ENCODE results near the gene LYL1.

LYL1 gene

GRCh38 chr19:13098277-13099072 lies 4.2 kb downstream of the LYL1 start:
- H3K27ac ChIP-seq (ENCODE audit: low read depth, low read length) = peak overlapping the region; percentile 87
- no peaks in the 10 kb centered on the region for H3K36me3 ChIP-seq (ENCODE audit: control insufficient read depth, insufficient read depth, low read length)
- peaks cover 14% of the 10 kb centered on the region for H3K4me1 ChIP-seq (ENCODE audit: control insufficient read depth, insufficient read depth, low read length)
- no peak overlapping the region for H3K9ac ChIP-seq (ENCODE audit: low read length)
- H3K4me3 ChIP-seq (ENCODE audit: low read length) = peak overlapping the region; percentile 72
- H3K27me3 ChIP-seq (ENCODE audit: control insufficient read depth, insufficient read depth, low read length) = no peaks in the 10 kb centered on the region

DNA sequence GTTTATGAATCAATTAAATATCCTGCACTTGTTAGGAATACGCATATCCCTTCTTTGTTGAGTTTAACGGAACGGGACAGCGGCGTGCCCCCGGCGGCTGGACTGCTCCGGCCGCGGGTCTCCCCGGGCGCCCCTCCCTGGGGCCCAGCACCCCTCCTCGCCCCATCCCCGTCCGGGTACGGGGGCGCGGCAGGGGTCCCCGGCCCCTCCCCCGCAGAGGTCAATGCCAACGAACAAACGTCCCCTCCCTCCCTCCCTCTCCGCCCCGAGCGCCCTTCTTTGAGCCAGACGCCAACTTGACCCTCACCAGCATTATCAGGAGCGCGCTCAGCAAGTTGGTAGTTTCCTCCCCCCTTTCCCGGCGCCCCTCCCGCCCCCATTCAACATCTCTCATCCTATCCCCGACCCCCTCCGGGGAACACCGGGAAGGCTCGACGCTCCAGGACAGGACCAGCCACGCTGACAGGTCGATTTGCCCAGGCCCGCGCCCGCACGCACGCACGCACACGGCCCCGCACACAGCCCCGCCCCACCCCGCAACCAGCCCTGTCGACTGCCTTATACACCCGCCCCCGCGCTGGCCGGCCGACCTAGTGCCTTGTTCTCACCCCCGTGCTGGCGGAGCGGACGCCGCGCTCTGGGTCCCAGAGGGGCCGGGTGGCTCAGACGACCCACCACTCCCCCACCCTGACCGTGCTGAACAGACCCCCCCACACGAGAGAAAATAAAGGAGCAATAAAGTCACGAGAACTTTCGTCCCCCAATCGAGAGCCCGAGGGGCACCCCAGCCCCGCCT lies 5.0 kb downstream of the LYL1 start:
- Histone ChIP-seq H3K9ac (ENCODE audit: low read length) (no peak overlapping the region), H3K4me1 (ENCODE audit: control insufficient read depth, insufficient read depth, low read length) (peaks cover 18% of the 10 kb centered on the region), H3K27me3 (ENCODE audit: control insufficient read depth, insufficient read depth, low read length) (no peaks in the 10 kb centered on the region), H3K27ac (ENCODE audit: low read depth, low read length) (peak overlapping the region; percentile 87), H3K4me3 (ENCODE audit: low read length) (no peak overlapping the region), H3K36me3 (ENCODE audit: control insufficient read depth, insufficient read depth, low read length) (no peaks in the 10 kb centered on the region)

DNA sequence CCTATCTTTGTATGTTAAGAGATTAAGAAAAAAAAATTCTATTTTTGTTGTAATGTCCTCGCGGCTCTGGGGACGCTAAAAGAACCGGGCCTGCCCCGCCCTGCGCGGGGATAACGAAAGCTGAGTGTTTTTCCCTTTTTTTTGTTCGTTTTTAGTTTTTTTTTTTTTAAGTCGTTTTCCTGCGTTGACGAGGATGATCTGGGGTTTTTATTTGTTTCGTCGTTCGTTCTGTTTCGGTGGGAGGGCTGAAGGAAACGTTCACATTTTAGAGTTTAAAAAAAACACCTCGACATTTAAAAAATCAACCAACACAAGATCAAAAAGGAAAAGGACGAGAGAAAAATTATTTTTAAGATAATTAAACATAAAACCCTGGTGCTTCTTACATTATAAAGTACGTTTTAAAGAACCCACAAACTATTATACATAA lies 5.6 kb downstream of the LYL1 start:
- Histone ChIP-seq H3K4me3 (ENCODE audit: low read length) (no peak overlapping the region), H3K27me3 (ENCODE audit: control insufficient read depth, insufficient read depth, low read length) (no peaks in the 10 kb centered on the region), H3K9ac (ENCODE audit: low read length) (no peak overlapping the region), H3K27ac (ENCODE audit: low read depth, low read length) (peak overlapping the region; percentile 55), H3K36me3 (ENCODE audit: control insufficient read depth, insufficient read depth, low read length) (no peaks in the 10 kb centered on the region), H3K4me1 (ENCODE audit: control insufficient read depth, insufficient read depth, low read length) (peaks cover 18% of the 10 kb centered on the region)

- Histone ChIP-seq H3K27ac (ENCODE audit: low read depth, low read length) (peak overlapping the region; percentile 51), H3K4me1 (ENCODE audit: control insufficient read depth, insufficient read depth, low read length) (peaks cover 25% of the 10 kb centered on the region)
These were observed 6.4 kb downstream of the LYL1 start for GRCh38 chr19:13095934-13096927.

DNA sequence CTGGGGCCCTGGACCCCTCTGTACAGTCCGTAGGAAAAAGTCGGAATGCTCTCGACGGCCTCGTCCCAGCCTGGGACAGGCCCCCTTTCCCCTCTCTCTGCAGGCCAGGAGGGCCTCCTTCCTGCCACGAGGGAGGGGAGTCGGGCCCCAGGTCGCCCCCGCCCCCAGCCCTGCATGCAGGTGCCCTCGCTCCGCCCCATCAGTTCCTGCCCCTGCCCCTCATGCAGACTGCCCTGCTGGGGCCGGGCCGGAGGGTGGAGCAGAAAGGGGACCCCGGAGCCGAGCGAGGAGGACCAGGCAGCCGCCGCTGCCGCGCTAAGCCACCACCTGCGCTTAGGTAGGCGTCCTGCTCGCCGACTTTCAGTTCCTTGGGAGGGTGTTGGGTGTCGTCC lies 7.3 kb downstream of the LYL1 start:
- no peak overlapping the region for H3K4me3 ChIP-seq (ENCODE audit: low read length)
- H3K27me3 ChIP-seq (ENCODE audit: control insufficient read depth, insufficient read depth, low read length) = no peaks in the 10 kb centered on the region
- H3K36me3 ChIP-seq (ENCODE audit: control insufficient read depth, insufficient read depth, low read length) = no peaks in the 10 kb centered on the region
- no peak overlapping the region for H3K9ac ChIP-seq (ENCODE audit: low read length)
- H3K4me1 ChIP-seq (ENCODE audit: control insufficient read depth, insufficient read depth, low read length) = peaks cover 30% of the 10 kb centered on the region
- no peak overlapping the region for H3K27ac ChIP-seq (ENCODE audit: low read depth, low read length)

More at GRCh38 chr19:13095934-13096927, 6.4 kb downstream of the LYL1 start:
- Histone ChIP-seq H3K4me3 (ENCODE audit: low read length) (peak overlapping the region; percentile 22), H3K27me3 (ENCODE audit: control insufficient read depth, insufficient read depth, low read length) (no peaks in the 10 kb centered on the region), H3K9ac (ENCODE audit: low read length) (no peak overlapping the region), H3K36me3 (ENCODE audit: control insufficient read depth, insufficient read depth, low read length) (no peaks in the 10 kb centered on the region)

DNA sequence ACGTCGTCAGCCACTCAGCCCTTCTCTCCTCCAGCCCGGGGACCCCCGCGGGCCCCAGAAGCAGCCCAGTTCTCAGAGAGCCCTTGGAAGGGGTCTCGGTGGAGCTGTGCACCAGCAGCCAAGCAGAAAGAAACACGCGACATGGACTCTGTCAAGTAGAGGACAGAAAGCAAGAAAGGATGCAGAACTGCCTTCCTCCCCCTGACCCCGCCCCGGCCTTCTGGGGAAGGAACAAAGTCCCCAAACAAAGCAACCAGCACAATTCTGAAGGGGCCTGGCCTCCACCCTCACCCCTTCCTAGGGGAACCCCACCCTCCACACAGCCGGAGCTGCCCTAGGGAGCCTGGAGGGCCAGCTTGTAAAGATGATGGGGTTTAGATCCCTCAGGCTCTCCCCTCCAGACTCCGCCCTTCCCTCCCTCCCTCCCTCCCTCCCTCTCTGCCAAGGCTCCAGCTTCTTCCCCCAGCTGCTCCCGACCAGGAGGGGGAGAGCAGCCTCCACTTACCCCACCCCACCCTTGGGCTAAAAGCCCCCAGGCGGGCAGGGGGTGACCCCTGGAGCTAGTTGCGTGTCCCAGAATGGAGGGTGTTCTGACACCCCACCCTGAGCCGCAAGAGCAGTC lies 7.8 kb downstream of the LYL1 start:
- Histone ChIP-seq H3K4me3 (ENCODE audit: low read length) (no peak overlapping the region), H3K27ac (ENCODE audit: low read depth, low read length) (no peak overlapping the region), H3K9ac (ENCODE audit: low read length) (no peak overlapping the region), H3K4me1 (ENCODE audit: control insufficient read depth, insufficient read depth, low read length) (peaks cover 30% of the 10 kb centered on the region), H3K27me3 (ENCODE audit: control insufficient read depth, insufficient read depth, low read length) (no peaks in the 10 kb centered on the region), H3K36me3 (ENCODE audit: control insufficient read depth, insufficient read depth, low read length) (peaks cover 3% of the 10 kb centered on the region)

- peaks cover 30% of the 10 kb centered on the region for H3K4me1 ChIP-seq (ENCODE audit: control insufficient read depth, insufficient read depth, low read length)
- H3K9ac ChIP-seq (ENCODE audit: low read length) = no peak overlapping the region
- no peaks in the 10 kb centered on the region for H3K27me3 ChIP-seq (ENCODE audit: control insufficient read depth, insufficient read depth, low read length)
- H3K27ac ChIP-seq (ENCODE audit: low read depth, low read length) = peak overlapping the region; percentile 28
- H3K4me3 ChIP-seq (ENCODE audit: low read length) = no peak overlapping the region
- H3K36me3 ChIP-seq (ENCODE audit: control insufficient read depth, insufficient read depth, low read length) = peaks cover 3% of the 10 kb centered on the region
These were observed 8.6 kb downstream of the LYL1 start for GRCh38 chr19:13094106-13094504.

DNA sequence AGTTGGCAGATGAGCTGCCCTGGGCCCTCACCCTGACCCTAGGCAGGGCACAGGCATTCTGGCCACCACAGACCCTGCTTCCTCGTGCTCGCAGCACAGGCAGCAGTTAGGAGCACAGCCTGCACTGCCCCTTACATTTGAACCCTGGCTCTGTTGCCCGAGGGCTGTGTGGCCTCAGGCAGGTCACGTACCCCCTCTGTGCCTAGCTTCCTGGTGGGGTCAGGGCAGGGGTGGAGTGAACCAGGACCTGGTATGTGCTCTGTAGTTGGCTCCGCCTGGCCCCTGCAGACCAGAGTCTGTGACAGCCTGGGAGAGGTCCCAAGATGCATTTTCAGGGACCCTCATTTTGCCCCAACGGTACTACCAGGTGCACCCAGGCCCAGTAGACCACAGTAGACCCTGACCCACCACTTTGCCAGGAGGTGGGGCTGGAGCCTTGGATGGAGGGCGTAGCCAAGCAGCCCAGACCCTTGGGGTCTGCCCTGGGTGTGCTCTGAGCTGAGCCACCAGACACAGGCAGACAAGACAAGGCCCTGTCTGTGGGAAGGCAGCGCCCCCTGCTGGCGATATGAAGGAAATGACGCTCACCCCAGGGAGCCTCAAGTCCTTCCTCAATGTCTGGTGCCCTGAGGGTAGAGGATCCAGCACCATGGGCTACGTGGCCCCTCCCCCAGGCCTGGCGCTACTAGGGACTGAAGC lies 9.1 kb downstream of the LYL1 start:
- H3K27ac ChIP-seq (ENCODE audit: low read depth, low read length) = peak overlapping the region; percentile 60
- no peak overlapping the region for H3K9ac ChIP-seq (ENCODE audit: low read length)
- peaks cover 30% of the 10 kb centered on the region for H3K4me1 ChIP-seq (ENCODE audit: control insufficient read depth, insufficient read depth, low read length)
- H3K27me3 ChIP-seq (ENCODE audit: control insufficient read depth, insufficient read depth, low read length) = no peaks in the 10 kb centered on the region
- H3K36me3 ChIP-seq (ENCODE audit: control insufficient read depth, insufficient read depth, low read length) = peaks cover 3% of the 10 kb centered on the region
- no peak overlapping the region for H3K4me3 ChIP-seq (ENCODE audit: low read length)

DNA sequence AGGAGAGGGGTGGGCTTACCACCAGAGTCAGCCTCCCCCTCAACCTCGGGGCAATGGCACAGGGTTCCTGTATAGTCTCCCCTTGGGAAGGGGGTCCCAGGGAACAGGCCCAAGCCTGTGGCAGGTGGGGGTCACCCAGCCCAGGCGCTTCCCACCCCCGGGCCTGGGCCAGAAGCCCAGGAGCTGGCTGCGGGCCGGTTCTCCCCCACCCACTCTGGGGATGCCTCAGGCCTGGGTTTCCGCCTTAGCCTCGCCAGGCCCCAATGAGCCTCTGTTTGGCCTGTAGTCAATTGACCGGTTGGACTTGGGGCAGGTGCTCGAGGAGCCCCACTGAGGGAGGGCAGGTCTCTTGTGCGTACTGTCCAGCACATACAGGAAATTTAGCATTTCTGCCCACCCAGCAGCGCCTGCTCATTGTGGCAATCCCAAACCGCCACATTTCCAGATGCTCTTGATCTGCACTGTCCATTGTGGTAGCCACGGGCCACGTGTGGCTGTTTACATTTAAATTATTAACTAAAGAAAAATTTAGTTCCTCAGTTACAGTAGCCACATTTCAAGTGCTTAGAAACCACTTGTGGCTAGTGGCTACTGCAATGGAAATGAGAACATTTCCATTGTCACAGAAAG lies 9.9 kb downstream of the LYL1 start:
- Histone ChIP-seq H3K9ac (ENCODE audit: low read length) (no peak overlapping the region), H3K27ac (ENCODE audit: low read depth, low read length) (peak overlapping the region; percentile 88), H3K27me3 (ENCODE audit: control insufficient read depth, insufficient read depth, low read length) (no peaks in the 10 kb centered on the region), H3K4me1 (ENCODE audit: control insufficient read depth, insufficient read depth, low read length) (peaks cover 30% of the 10 kb centered on the region), H3K36me3 (ENCODE audit: control insufficient read depth, insufficient read depth, low read length) (peaks cover 3% of the 10 kb centered on the region), H3K4me3 (ENCODE audit: low read length) (no peak overlapping the region)

DNA sequence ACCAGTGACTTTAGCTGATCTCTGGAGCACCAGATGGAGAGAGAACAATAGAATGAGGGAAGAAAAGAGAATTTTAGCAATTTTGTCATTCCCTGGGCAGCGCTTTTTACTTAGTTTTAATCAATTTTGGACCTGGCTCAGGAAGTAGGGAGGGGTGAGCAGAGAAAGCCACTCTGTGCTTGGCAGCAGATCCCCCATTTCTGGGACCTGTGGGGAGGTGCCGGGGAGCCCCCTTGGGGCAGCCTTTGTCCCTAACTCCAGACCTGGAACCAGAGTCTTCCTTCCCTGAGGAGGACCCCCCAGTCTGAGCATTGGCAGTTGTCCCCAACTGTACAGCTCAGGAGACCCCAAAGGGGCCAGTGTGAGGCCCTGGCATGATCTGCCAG lies 10.5 kb downstream of the LYL1 start:
- Histone ChIP-seq H3K4me1 (ENCODE audit: control insufficient read depth, insufficient read depth, low read length) (peaks cover 30% of the 10 kb centered on the region), H3K9ac (ENCODE audit: low read length) (no peak overlapping the region), H3K4me3 (ENCODE audit: low read length) (no peak overlapping the region), H3K27me3 (ENCODE audit: control insufficient read depth, insufficient read depth, low read length) (no peaks in the 10 kb centered on the region), H3K36me3 (ENCODE audit: control insufficient read depth, insufficient read depth, low read length) (peaks cover 7% of the 10 kb centered on the region), H3K27ac (ENCODE audit: low read depth, low read length) (peak overlapping the region; percentile 88)
